Lower lobe of right lung (tissue), 2 donors: ENCODE results near the gene ADAM12. TPM values are rescaled to one million over a fixed set of nuclear protein-coding genes. Genes with fewer than 3 reads are reported as not detected.

Source experiments
- ATAC-seq, 2 donors: fragments of 200-7000 bp; cut with Tn5 transposase; one replicate each; pipeline ENCODE4 v1.9.1; 2020 to 2022; ENCODE audit warnings: mild to moderate bottlenecking in 2 of 2, moderate library complexity in 2 of 2
- DNase-seq: peaks from one replicate; pipeline ENCODE4 v3.0.0-alpha.2; 2020
- H3K27ac ChIP-seq: fragments of 200-600 bp; one replicate; pipeline ENCODE4 v1.8.0; 2022
- H3K27me3 ChIP-seq: fragments of 200-600 bp; one replicate; pipeline ENCODE4 v1.8.0; 2022; ENCODE audit warnings: low read depth
- H3K36me3 ChIP-seq: fragments of 200-600 bp; one replicate; pipeline ENCODE4 v1.8.0; 2022; ENCODE audit warnings: mild to moderate bottlenecking
- H3K4me1 ChIP-seq: fragments of 200-600 bp; one replicate; pipeline ENCODE4 v1.8.0; 2022
- H3K4me3 ChIP-seq: fragments of 200-600 bp; one replicate; pipeline ENCODE4 v1.8.0; 2022; ENCODE audit warnings: mild to moderate bottlenecking
- H3K9me3 ChIP-seq: fragments of 200-600 bp; one replicate; pipeline ENCODE4 v1.8.0; 2022
- intact Hi-C: fragments of 100-400 bp; cut with DNase I; formaldehyde crosslinking; loops from one replicate; pipeline ENCODE4 v1.11.0; 2022
- total RNA-seq: library from RNA; stranded (reverse); fragmentation: NEBNext Ultra II Directional; extraction: Animal tissue kit (Norgen Biotek cat#: 25700); gene quantifications from one replicate; pipeline ENCODE4 v1.2.1, GENCODE V29; 2021
- TF ChIP-seq, protein P1 (sequence below): fragments of 200-600 bp; IDR thresholded peaks from one replicate; pipeline ENCODE4 v1.8.0; 2022; ENCODE audit warnings: antibody characterized with exemption, mild to moderate bottlenecking
- donor health status: DM: no; HTN: yes; CAD: no; lungs with severe emphysema.

Gene ADAM12
- total RNA-seq, 1 donor from 2014 or later, result 0.92 TPM

DNA sequence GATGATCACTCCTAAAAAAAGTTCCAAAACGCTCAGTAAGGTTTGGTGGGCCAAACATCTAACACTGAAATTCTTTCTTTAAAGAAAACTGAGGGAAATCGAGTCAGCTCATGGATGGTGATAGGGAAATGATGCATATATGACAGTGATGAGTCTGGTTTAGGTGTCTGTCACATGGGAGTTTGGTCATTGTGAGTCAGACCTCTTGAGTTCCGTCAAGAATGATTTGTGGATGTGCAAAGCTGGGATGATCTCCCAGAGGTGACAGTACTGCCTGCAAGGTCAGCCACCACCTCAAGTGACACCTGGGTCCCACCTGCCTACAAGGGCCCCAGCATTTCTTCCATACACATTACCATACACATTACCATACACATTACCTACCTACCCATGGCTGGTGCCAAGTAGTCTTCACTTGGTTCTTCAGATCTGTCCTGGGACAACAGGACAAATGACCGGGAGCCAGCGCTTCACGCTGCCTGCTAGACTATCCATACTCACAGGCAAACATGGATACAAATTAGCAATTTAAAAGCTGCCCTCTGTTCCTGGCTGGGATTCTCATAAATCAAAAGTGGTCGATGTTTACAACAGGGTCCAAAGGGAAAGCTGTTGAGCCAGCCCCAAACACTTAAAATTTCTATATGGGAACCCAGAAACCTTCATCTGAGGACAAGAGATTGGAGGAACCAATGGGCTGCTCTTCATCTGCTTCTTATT lies 128.4 kb downstream of the ADAM12 start:
- no peaks in the 10 kb centered on the region for H3K9me3 ChIP-seq
- TF ChIP-seq, protein P1, sequence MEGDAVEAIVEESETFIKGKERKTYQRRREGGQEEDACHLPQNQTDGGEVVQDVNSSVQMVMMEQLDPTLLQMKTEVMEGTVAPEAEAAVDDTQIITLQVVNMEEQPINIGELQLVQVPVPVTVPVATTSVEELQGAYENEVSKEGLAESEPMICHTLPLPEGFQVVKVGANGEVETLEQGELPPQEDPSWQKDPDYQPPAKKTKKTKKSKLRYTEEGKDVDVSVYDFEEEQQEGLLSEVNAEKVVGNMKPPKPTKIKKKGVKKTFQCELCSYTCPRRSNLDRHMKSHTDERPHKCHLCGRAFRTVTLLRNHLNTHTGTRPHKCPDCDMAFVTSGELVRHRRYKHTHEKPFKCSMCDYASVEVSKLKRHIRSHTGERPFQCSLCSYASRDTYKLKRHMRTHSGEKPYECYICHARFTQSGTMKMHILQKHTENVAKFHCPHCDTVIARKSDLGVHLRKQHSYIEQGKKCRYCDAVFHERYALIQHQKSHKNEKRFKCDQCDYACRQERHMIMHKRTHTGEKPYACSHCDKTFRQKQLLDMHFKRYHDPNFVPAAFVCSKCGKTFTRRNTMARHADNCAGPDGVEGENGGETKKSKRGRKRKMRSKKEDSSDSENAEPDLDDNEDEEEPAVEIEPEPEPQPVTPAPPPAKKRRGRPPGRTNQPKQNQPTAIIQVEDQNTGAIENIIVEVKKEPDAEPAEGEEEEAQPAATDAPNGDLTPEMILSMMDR, result no peak
- H3K27me3 ChIP-seq, result no peaks in the 10 kb centered on the region
- H3K4me3 ChIP-seq, result no peak overlapping the region
- no peaks in the 10 kb centered on the region for H3K36me3 ChIP-seq
- ATAC-seq (no peak), DNase-seq (no peak)
- no peak overlapping the region for H3K27ac ChIP-seq
- intact Hi-C loops, result no loop called here
- H3K4me1 ChIP-seq, result no peaks in the 10 kb centered on the region

DNA sequence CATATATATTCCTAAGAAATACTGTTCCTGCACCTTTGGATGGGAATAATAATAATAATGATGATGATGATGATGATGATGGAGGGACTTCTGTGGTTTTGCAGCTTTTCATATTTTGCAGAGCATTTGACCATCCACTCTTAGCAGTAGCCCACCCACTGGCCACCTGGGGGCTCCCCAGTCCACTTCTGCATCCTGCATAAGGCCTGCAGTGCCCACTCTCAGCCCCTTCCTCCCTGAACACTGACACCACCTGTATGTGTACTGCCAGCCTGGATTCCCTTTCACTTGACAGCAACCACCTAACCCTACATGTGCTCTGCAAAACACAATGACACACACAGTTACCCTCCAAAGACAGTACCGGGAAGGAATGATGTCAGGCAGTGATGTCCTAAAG lies 131.4 kb downstream of the ADAM12 start:
- TF ChIP-seq, protein P1, result no peak
- no peaks in the 10 kb centered on the region for H3K27me3 ChIP-seq
- DNase-seq (no peak), ATAC-seq (no peak)
- H3K9me3 ChIP-seq, result no peaks in the 10 kb centered on the region
- intact Hi-C loops, result no loop called here
- H3K4me3 ChIP-seq, result no peak overlapping the region
- no peaks in the 10 kb centered on the region for H3K36me3 ChIP-seq
- H3K4me1 ChIP-seq, result no peaks in the 10 kb centered on the region
- no peak overlapping the region for H3K27ac ChIP-seq

DNA sequence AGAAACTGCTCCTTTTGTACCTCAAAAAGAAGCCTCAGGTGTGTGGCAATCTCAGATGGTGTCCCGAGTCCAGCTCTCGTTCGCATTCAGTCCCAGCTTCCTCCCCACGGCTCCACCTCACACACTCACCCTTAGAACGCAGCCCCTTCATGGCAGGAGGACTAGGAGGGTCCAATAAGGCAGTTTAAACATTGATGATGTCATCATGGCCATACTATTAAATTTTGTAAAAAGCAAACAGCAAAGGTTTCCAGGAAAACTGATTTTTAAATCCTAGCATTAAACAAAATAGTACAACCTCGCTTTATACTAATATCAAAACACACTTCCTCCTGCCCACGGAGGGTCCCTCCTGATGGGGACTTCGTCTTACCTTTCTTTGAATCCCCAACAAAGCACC lies 133.0 kb downstream of the ADAM12 start:
- Histone ChIP-seq H3K9me3 (no peaks in the 10 kb centered on the region), H3K4me3 (no peak overlapping the region), H3K4me1 (no peaks in the 10 kb centered on the region), H3K27me3 (no peaks in the 10 kb centered on the region), H3K27ac (no peak overlapping the region), H3K36me3 (no peaks in the 10 kb centered on the region)
- intact Hi-C loops, result no loop called here
- TF ChIP-seq, protein P1, result no peak
- DNase-seq (no peak), ATAC-seq (no peak)

DNA sequence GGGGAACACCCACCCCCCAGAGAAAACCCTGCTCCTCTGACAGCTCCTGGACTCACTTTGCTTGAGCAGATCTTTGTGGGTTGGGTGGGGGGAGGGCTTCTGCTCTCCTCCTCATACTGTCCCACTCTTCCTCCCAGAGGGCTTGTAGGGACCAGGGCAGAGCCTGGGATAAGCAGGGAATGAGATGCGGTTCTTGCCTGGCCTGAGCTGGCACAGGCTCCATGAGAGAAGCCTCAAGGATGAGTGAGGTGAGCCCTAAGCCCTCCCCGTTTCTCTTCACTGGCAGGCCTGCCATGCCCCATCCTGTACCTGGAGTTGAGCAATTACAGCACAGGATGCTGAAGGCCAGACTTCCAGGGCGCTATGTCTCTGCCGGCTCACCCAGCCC lies 134.7 kb downstream of the ADAM12 start:
- TF ChIP-seq, protein P1, result no peak
- ATAC-seq, result peak in 1 of 2 donors; percentile 14
- intact Hi-C loops, result no loop called here
- Histone ChIP-seq H3K9me3 (no peaks in the 10 kb centered on the region), H3K4me3 (no peak overlapping the region), H3K27ac (no peak overlapping the region), H3K36me3 (no peaks in the 10 kb centered on the region), H3K4me1 (no peaks in the 10 kb centered on the region), H3K27me3 (no peaks in the 10 kb centered on the region)
- no peak for DNase-seq

DNA sequence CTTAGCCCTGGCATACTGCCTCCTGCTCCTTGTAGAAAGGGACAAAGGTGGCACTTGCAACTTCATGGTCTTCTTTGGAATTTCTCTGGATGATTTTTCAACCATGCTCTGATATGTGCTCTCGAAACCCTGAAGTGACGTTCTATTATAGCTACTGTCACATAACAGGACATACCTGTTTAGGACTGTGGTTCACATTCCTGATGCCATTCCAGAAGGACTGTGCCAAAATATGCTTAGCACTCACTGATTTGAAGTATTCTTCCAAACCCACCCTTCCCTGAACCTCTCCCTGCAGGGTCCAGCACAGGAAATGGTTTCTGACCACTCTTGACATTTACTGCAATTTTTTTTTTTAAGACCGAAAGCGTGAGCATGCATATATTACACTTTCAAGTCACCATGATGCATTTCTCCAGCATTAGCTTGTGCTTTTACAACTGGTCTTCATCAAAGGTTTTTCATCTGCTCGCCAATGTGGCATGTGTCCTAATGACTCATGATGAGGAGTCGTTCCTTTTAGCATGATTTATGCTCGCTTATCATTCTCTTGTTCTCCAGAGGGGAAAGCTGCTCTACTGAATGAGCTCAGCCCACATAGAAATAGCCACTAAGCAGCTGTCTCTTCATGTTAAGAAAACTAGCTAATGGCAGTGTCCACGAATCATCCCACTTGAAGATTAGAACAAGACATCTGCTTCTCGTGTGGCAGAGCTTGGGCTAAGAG lies 135.2 kb downstream of the ADAM12 start:
- intact Hi-C loops, result no loop called here

More for the DNA sequence above, 135.2 kb downstream of the ADAM12 start:
- Histone ChIP-seq H3K27ac (no peak overlapping the region), H3K36me3 (no peaks in the 10 kb centered on the region), H3K4me1 (no peaks in the 10 kb centered on the region), H3K27me3 (no peaks in the 10 kb centered on the region), H3K9me3 (no peaks in the 10 kb centered on the region), H3K4me3 (no peak overlapping the region)
- DNase-seq, result no peak
- ATAC-seq, result peak in 1 of 2 donors; percentile 29
- TF ChIP-seq, protein P1, result no peak
